ENCODE data around the gene WDR27. TPM values are rescaled to one million over a fixed set of nuclear protein-coding genes. Genes with fewer than 3 reads are reported as not detected.

Gene WDR27
- total and polyA plus RNA-seq, 12 donors = 3.2 to 12.0 (median 6.6) TPM

DNA sequence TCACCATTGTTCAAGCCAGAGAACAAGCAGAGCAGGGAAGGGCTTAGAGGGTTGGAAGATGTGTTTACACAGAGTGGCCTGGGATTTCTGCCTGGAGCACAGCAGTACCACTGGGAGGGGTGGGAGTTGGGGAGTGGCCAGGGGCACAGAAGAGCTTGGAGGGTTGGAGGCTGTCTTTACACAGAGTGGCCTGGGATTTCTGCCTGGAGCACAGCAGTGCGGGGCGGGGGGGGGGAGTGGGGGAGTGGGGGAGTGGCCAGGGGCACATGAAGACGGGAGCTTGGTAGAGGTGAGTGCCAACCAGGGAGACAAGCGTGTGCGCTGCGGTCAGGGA lies 50.9 kb downstream of the WDR27 start:
- ATAC-seq = no peak
- Histone ChIP-seq H3K27me3 (no peaks in the 10 kb centered on the region), H3K27ac (no peak overlapping the region), H3K9me3 (no peaks in the 10 kb centered on the region), H3K4me3 (no peak overlapping the region), H3K4me1 (peaks cover 0 to 7% (median 0%) of the 10 kb centered on the region in 9 donors), H3K36me3 (peaks cover 0 to 6% (median 0%) of the 10 kb centered on the region in 9 donors)
- WGBS, 2 donors = 90 to 94% methylated on average over 4 to 6 of the region's 6 CpGs
- intact Hi-C loops (cut with DNase I) = loop anchor here in 1 of 10 donors (10.0 kb wide), 1 partner anchor 696 kb away; no protein-coding TSS in a partner anchor
- no peak for DNase-seq
- TF ChIP-seq, protein P1, sequence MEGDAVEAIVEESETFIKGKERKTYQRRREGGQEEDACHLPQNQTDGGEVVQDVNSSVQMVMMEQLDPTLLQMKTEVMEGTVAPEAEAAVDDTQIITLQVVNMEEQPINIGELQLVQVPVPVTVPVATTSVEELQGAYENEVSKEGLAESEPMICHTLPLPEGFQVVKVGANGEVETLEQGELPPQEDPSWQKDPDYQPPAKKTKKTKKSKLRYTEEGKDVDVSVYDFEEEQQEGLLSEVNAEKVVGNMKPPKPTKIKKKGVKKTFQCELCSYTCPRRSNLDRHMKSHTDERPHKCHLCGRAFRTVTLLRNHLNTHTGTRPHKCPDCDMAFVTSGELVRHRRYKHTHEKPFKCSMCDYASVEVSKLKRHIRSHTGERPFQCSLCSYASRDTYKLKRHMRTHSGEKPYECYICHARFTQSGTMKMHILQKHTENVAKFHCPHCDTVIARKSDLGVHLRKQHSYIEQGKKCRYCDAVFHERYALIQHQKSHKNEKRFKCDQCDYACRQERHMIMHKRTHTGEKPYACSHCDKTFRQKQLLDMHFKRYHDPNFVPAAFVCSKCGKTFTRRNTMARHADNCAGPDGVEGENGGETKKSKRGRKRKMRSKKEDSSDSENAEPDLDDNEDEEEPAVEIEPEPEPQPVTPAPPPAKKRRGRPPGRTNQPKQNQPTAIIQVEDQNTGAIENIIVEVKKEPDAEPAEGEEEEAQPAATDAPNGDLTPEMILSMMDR (IDR thresholded peaks at IDR 0.05) = no peak

DNA sequence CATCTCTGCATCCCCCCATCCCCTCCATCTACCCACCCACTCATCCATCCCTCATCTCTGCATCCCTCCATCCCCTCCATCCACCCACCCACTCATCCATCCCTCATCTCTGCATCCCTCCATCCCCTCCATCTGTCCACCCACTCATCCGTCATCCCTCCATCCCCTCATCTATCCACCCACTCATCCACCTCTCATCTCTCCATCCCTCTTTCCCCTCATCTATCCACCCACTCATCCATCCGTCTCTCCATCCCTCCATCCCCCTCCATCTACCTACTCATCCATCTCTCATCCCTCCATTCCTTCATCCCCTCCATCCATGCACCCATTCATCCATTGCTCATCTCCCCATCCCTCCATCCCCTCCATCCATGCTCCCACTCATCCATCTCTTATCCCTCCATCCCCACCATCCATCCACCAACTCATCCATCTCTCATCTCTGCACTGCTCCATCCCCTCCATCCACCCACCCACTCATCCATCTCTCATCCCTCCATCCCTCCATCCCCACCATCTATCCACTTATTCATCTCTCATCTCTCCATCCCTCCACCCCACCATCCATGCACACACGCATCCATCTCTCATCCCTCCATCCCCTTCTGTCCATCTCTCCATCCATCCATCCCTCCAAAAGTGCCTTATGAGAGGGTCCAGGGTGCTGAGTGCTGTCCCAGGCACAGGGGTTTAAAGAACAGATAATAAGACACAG lies 51.4 kb downstream of the WDR27 start:
- no peaks in the 10 kb centered on the region for H3K27me3 ChIP-seq
- ATAC-seq (no peak), DNase-seq (no peak)
- intact Hi-C loops (cut with DNase I) = loop anchor here in 1 of 10 donors (10.0 kb wide), 1 partner anchor 696 kb away; no protein-coding TSS in a partner anchor
- TF ChIP-seq, protein P1 (IDR thresholded peaks at IDR 0.05) = no peak
- no peak overlapping the region for H3K27ac ChIP-seq
- no peak overlapping the region for H3K4me3 ChIP-seq
- peaks cover 0 to 6% (median 0%) of the 10 kb centered on the region in 9 donors for H3K36me3 ChIP-seq
- no peaks in the 10 kb centered on the region for H3K9me3 ChIP-seq
- 98 to 99% methylated on average over 3 of the region's 3 CpGs for WGBS, 2 donors
- H3K4me1 ChIP-seq = peaks cover 0 to 4% (median 0%) of the 10 kb centered on the region in 9 donors

DNA sequence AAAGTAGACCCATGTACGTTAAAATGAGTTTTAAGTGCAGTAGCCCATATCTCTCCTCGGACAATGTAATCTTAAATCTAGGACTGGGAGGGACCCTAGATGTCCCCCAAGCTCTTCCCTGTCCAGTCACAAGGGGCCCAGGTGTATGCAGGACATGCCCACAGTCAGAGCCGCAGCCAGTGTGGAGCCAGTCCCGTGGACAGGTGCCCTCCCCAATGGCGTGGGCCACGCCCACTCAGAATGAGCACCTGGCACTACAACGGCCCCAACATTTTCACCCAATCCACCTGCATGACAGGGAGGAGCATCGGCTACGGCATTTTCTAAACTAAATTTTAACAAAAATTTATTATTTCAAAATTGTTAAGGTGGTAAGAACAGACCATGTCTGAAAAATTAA lies 53.2 kb downstream of the WDR27 start:
- no peak for ATAC-seq

DNA sequence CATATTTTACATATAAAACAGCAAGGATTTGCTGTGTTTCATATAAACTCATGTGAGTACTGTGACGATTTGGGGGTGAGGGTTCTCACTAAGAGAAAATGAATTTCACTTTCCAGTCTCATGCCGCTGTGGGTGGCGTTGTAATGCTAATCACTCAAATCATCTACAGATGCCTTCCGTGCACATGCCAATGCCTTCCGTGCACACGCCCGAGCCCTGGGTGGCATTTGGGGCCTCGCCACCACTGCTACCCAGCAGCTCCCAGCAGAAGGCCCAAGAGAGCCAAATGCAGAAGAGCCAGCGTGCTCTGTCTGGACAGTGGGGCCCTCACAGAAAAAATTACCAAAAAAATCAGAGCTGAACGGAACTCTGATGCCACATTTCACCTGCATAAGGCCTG lies 53.7 kb downstream of the WDR27 start:
- 95 to 96% methylated on average over 10 of the region's 10 CpGs for WGBS, 2 donors
- H3K27me3 ChIP-seq = no peaks in the 10 kb centered on the region
- DNase-seq (no peak), ATAC-seq (no peak)
- intact Hi-C loops (cut with DNase I) = no loop called here
- H3K4me1 ChIP-seq = no peaks in the 10 kb centered on the region
- no peak overlapping the region for H3K4me3 ChIP-seq
- no peaks in the 10 kb centered on the region for H3K9me3 ChIP-seq
- H3K27ac ChIP-seq = no peak overlapping the region
- TF ChIP-seq, protein P1 (IDR thresholded peaks at IDR 0.05) = no peak
- H3K36me3 ChIP-seq = peaks cover 0 to 6% (median 0%) of the 10 kb centered on the region in 9 donors

More for the DNA sequence above, 53.2 kb downstream of the WDR27 start:
- TF ChIP-seq, protein P1 (IDR thresholded peaks at IDR 0.05) = no peak
- Histone ChIP-seq H3K36me3 (peaks cover 0 to 6% (median 0%) of the 10 kb centered on the region in 9 donors), H3K4me3 (no peak overlapping the region), H3K4me1 (no peaks in the 10 kb centered on the region), H3K27me3 (no peaks in the 10 kb centered on the region), H3K9me3 (no peaks in the 10 kb centered on the region), H3K27ac (no peak overlapping the region)
- WGBS, 2 donors = 94% methylated on average over 9 of the region's 9 CpGs
- DNase-seq = no peak
- intact Hi-C loops (cut with DNase I) = no loop called here

Data from heart right ventricle (tissue), 16 donors.